Measurements from ENCODE around the gene DNAJB6. TPM values are rescaled to one million over a fixed set of nuclear protein-coding genes. Genes with fewer than 3 reads are reported as not detected.

Gene DNAJB6
- total and polyA plus RNA-seq, 7 experiments from 2014 or later: 79.8 to 219 (median 114) TPM

GRCh38 chr7:157380416-157380815 lies 43.6 kb downstream of the DNAJB6 start:
- no peaks in the 10 kb centered on the region for H3K9me3 ChIP-seq (ENCODE audit: control insufficient read depth in 2 of 3, low read length in 3 of 3)
- ChIA-PET CTCF (no interaction called here), POLR2A (no interaction called here)
- no peak for ATAC-seq
- no peak overlapping the region for H3K4me3 ChIP-seq (ENCODE audit: low read length)
- H3K27me3 Mint-ChIP-seq: no peaks in the 10 kb centered on the region
- no peak for DNase-seq
- no peaks in the 10 kb centered on the region for H3K9me3 Mint-ChIP-seq
- no peak overlapping the region for H3K27ac ChIP-seq (ENCODE audit: low read depth, low read length)
- H3K36me3 ChIP-seq (ENCODE audit: control insufficient read depth in 2 of 3, insufficient read depth in 3 of 3, low read length in 3 of 3): peaks cover 0 to 61% (median 25%) of the 10 kb centered on the region in 3 experiments
- H3K27ac Mint-ChIP-seq: peak overlapping the region in 5 of 9 donors; percentile 12 to 85 (median 52)
- H3K27me3 ChIP-seq (ENCODE audit: control insufficient read depth in 2 of 2, insufficient read depth in 2 of 2, low read length in 2 of 2): no peaks in the 10 kb centered on the region
- peaks cover 4 to 46% (median 4%) of the 10 kb centered on the region in 5 donors for H3K36me3 Mint-ChIP-seq
- intact Hi-C loops (cut with micrococcal nuclease): no loop called here
- H3K4me1 ChIP-seq (ENCODE audit: control insufficient read depth in 2 of 2, insufficient read depth in 2 of 2, low read length in 2 of 2): peaks cover 0 to 12% of the 10 kb centered on the region in 2 donors
- no peak overlapping the region for H3K4me3 Mint-ChIP-seq
- peaks cover 21 to 50% (median 45%) of the 10 kb centered on the region in 7 donors for H3K4me1 Mint-ChIP-seq

- peaks cover 0 to 52% (median 25%) of the 10 kb centered on the region in 3 experiments for H3K36me3 ChIP-seq (ENCODE audit: control insufficient read depth in 2 of 3, insufficient read depth in 3 of 3, low read length in 3 of 3)
- ChIA-PET POLR2A (no interaction called here), CTCF (interaction anchor here (0.5 kb wide), 1 partner anchor 611 kb away, joined by 6 read pairs; no protein-coding TSS in a partner anchor)
- H3K27ac ChIP-seq (ENCODE audit: low read depth, low read length): no peak overlapping the region
- H3K4me3 ChIP-seq (ENCODE audit: low read length): no peak overlapping the region
- peaks cover 4 to 50% (median 9%) of the 10 kb centered on the region in 5 donors for H3K36me3 Mint-ChIP-seq
- no peak overlapping the region for H3K4me3 Mint-ChIP-seq
- intact Hi-C loops (cut with micrococcal nuclease): no loop called here
- peaks cover 13 to 39% (median 31%) of the 10 kb centered on the region in 7 donors for H3K4me1 Mint-ChIP-seq
- no peaks in the 10 kb centered on the region for H3K27me3 ChIP-seq (ENCODE audit: control insufficient read depth in 2 of 2, insufficient read depth in 2 of 2, low read length in 2 of 2)
- ATAC-seq (no peak), DNase-seq (no peak)
- no peaks in the 10 kb centered on the region for H3K27me3 Mint-ChIP-seq
- no peaks in the 10 kb centered on the region for H3K9me3 Mint-ChIP-seq
- H3K27ac Mint-ChIP-seq: no peak overlapping the region
- H3K9me3 ChIP-seq (ENCODE audit: control insufficient read depth in 2 of 3, low read length in 3 of 3): no peaks in the 10 kb centered on the region
- peaks cover 4% of the 10 kb centered on the region in 2 donors for H3K4me1 ChIP-seq (ENCODE audit: control insufficient read depth in 2 of 2, insufficient read depth in 2 of 2, low read length in 2 of 2)
These were observed 47.1 kb downstream of the DNAJB6 start for GRCh38 chr7:157383868-157384267.

- no peak for ATAC-seq
- H3K4me1 ChIP-seq (ENCODE audit: control insufficient read depth in 2 of 2, insufficient read depth in 2 of 2, low read length in 2 of 2): peaks cover 4 to 7% of the 10 kb centered on the region in 2 donors
- DNase-seq: no peak
- H3K27ac ChIP-seq (ENCODE audit: low read depth, low read length): no peak overlapping the region
- no peaks in the 10 kb centered on the region for H3K9me3 ChIP-seq (ENCODE audit: control insufficient read depth in 2 of 3, low read length in 3 of 3)
- Mint-ChIP-seq H3K9me3 (no peaks in the 10 kb centered on the region), H3K4me3 (no peak overlapping the region), H3K36me3 (peaks cover 4 to 50% (median 9%) of the 10 kb centered on the region in 5 donors), H3K27me3 (no peaks in the 10 kb centered on the region), H3K27ac (no peak overlapping the region), H3K4me1 (peaks cover 17 to 39% (median 31%) of the 10 kb centered on the region in 7 donors)
- ChIA-PET POLR2A (no interaction called here), CTCF (no interaction called here)
- intact Hi-C loops (cut with micrococcal nuclease): no loop called here
- H3K4me3 ChIP-seq (ENCODE audit: low read length): no peak overlapping the region
- H3K27me3 ChIP-seq (ENCODE audit: control insufficient read depth in 2 of 2, insufficient read depth in 2 of 2, low read length in 2 of 2): no peaks in the 10 kb centered on the region
- peaks cover 0 to 52% (median 25%) of the 10 kb centered on the region in 3 experiments for H3K36me3 ChIP-seq (ENCODE audit: control insufficient read depth in 2 of 3, insufficient read depth in 3 of 3, low read length in 3 of 3)
These were observed 47.5 kb downstream of the DNAJB6 start for GRCh38 chr7:157384301-157384700.

DNA sequence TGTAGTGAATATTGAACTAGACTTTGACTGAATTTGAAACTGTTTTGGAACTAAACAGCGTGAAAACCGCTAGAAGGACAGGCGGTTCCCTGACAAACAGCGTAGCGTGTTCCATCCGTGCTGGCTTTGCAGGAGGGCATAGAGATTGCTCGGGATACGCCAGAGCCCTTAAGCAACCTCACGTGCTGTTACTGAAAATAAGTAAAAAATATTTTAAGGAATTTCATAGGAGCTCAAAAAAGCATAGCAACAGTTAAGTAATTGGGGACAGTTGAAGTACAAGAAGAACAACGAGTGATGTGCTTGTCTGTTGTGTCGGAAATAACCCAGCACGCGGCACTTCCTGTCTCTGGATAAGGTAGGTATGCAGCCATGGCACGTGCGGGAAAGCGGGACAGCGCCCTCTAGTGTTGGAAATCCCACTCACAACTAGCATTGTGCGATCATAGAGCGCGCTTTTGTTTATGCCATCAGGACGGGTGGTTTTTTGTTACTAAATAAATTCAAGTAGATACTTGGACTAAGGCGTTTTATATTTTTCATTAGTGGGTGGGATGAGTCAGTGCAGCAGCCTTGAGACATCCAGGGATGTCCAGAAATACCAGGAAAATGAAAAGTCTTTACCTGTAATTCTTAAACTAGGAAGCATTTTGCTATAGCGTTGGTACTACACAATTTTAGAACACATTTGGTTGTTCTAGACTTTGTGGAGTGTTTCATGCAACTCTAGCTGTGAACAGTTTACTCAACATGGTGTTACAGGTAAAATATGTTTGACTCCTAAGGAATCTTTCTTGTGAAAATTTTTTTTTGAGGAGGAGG lies 50.4 kb downstream of the DNAJB6 start:
- Histone ChIP-seq H3K36me3 (ENCODE audit: control insufficient read depth in 2 of 3, insufficient read depth in 3 of 3, low read length in 3 of 3) (peaks cover 0 to 40% (median 25%) of the 10 kb centered on the region in 3 experiments), H3K4me1 (ENCODE audit: control insufficient read depth in 2 of 2, insufficient read depth in 2 of 2, low read length in 2 of 2) (peaks cover 17 to 20% of the 10 kb centered on the region in 2 donors), H3K4me3 (ENCODE audit: low read length) (no peak overlapping the region), H3K9me3 (ENCODE audit: control insufficient read depth in 2 of 3, low read length in 3 of 3) (no peaks in the 10 kb centered on the region), H3K27ac (ENCODE audit: low read depth, low read length) (peak overlapping the region; percentile 64), H3K27me3 (ENCODE audit: control insufficient read depth in 2 of 2, insufficient read depth in 2 of 2, low read length in 2 of 2) (no peaks in the 10 kb centered on the region)
- POLR2A ChIA-PET: interaction anchor here (0.9 kb wide), 1 partner anchor 49 kb away, joined by 5 read pairs; no protein-coding TSS in a partner anchor
- Mint-ChIP-seq H3K27me3 (no peaks in the 10 kb centered on the region), H3K27ac (peak overlapping the region; percentile 48 to 87 (median 72)), H3K4me3 (peak overlapping the region in 7 of 10 donors; percentile 5 to 56 (median 21)), H3K9me3 (no peaks in the 10 kb centered on the region), H3K36me3 (peaks cover 4 to 49% (median 12%) of the 10 kb centered on the region in 5 donors), H3K4me1 (peaks cover 26 to 52% (median 39%) of the 10 kb centered on the region in 7 donors)
- peak; percentile 96 for ATAC-seq
- CTCF ChIA-PET: interaction anchor here (0.6 to 1.3 kb wide), 5 partner anchors 8 to 1443 kb away, joined by 3 to 9 read pairs (median 4); no protein-coding TSS in a partner anchor
- DNase-seq: peak; percentile 67 to 90 (median 87)
- intact Hi-C loops (cut with micrococcal nuclease): loop anchor here (1.0 to 5.0 kb wide), 10 partner anchors 46 to 488 kb away; partner anchors contain the start of genes DNAJB6 (in 1 of the 2) and NOM1 (in 1 of the 2)

DNA sequence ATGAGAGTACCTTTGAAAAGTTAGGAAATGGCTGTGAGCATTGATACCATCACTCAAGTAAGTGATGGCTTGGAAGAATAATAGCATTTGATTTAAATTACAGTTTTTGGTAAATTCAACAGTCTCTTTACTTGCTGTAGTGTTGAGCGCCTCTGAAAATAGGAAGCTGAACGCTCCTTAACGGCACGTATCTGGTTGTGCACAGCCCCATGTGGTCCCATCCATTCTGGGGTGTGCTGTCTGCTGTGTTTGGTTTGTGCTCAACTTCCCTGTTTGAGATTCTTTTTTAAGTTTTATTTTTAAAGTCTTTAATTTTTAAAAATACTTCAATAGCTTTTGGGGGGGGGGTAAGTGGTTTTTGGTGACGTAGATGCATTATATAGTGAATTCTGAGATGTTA lies 51.5 kb downstream of the DNAJB6 start:
- peaks cover 26 to 56% (median 44%) of the 10 kb centered on the region in 7 donors for H3K4me1 Mint-ChIP-seq
- H3K27ac Mint-ChIP-seq: no peak overlapping the region
- no peaks in the 10 kb centered on the region for H3K9me3 ChIP-seq (ENCODE audit: control insufficient read depth in 2 of 3, low read length in 3 of 3)
- no peaks in the 10 kb centered on the region for H3K27me3 Mint-ChIP-seq
- peaks cover 0 to 29% (median 18%) of the 10 kb centered on the region in 3 experiments for H3K36me3 ChIP-seq (ENCODE audit: control insufficient read depth in 2 of 3, insufficient read depth in 3 of 3, low read length in 3 of 3)
- ChIA-PET POLR2A (interaction anchor here (0.5 to 1.6 kb wide), 3 partner anchors 11 to 51 kb away, joined by 3 read pairs; no protein-coding TSS in a partner anchor), CTCF (interaction anchor here (0.6 to 1.2 kb wide), 4 partner anchors 50 to 416 kb away, joined by 3 to 4 read pairs (median 3); no protein-coding TSS in a partner anchor)
- DNase-seq: no peak
- H3K27me3 ChIP-seq (ENCODE audit: control insufficient read depth in 2 of 2, insufficient read depth in 2 of 2, low read length in 2 of 2): no peaks in the 10 kb centered on the region
- no peaks in the 10 kb centered on the region for H3K9me3 Mint-ChIP-seq
- intact Hi-C loops (cut with micrococcal nuclease): loop anchor here in 1 of 2 donors (5.0 kb wide), 1 partner anchor 136 kb away; no protein-coding TSS in a partner anchor
- peaks cover 17 to 20% of the 10 kb centered on the region in 2 donors for H3K4me1 ChIP-seq (ENCODE audit: control insufficient read depth in 2 of 2, insufficient read depth in 2 of 2, low read length in 2 of 2)
- no peak overlapping the region for H3K4me3 Mint-ChIP-seq
- peaks cover 4 to 46% (median 10%) of the 10 kb centered on the region in 5 donors for H3K36me3 Mint-ChIP-seq
- no peak overlapping the region for H3K4me3 ChIP-seq (ENCODE audit: low read length)
- H3K27ac ChIP-seq (ENCODE audit: low read depth, low read length): no peak overlapping the region
- ATAC-seq: no peak

DNA sequence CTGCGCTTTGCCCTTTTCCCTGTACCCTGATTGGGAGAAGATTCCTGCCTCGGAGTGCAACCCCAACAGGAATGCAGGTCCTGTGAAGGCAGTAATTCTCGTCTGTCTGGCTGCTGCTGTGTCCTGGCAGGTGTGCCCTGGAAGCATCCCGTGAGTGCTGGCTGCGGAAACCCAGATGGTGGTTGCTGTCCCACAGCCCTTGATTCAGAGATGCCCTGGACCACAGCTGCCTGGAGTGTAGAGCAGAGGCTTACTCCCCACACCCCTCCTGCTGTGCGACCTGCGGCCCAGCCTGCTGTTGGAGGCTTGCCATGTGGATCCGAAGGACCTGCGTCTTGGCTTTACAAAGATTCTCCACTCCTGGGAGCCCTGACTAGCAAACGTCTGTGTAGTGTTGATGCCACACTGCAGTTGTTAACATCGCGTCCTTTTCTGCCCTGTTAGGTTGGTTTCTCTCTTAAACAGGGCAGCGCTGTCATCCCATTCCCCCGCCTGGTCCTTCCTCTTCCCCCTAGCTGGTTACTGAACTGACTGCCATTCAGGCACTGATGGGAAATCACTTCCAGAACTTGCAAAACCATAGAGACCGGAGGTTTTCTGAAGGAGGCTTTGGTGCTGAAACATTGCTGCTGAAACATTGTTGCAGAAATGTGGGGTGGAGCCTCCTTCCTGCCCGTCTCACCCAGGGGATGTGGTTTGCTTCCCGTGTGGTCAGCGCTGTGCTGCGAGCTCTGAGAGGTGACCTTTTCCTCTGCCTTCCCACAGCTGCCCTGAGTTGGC lies 53.3 kb downstream of the DNAJB6 start:
- CTCF ChIA-PET: no interaction called here
- Mint-ChIP-seq H3K9me3 (no peaks in the 10 kb centered on the region), H3K4me1 (peaks cover 26 to 60% (median 44%) of the 10 kb centered on the region in 7 donors), H3K36me3 (peaks cover 0 to 33% (median 7%) of the 10 kb centered on the region in 5 donors), H3K27me3 (no peaks in the 10 kb centered on the region), H3K27ac (peak overlapping the region; percentile 29 to 92 (median 77)), H3K4me3 (peak overlapping the region; percentile 32 to 85 (median 75))
- Histone ChIP-seq H3K4me1 (ENCODE audit: control insufficient read depth in 2 of 2, insufficient read depth in 2 of 2, low read length in 2 of 2) (peaks cover 17 to 20% of the 10 kb centered on the region in 2 donors), H3K9me3 (ENCODE audit: control insufficient read depth in 2 of 3, low read length in 3 of 3) (no peaks in the 10 kb centered on the region), H3K27ac (ENCODE audit: low read depth, low read length) (no peak overlapping the region), H3K36me3 (ENCODE audit: control insufficient read depth in 2 of 3, insufficient read depth in 3 of 3, low read length in 3 of 3) (peaks cover 0 to 11% (median 3%) of the 10 kb centered on the region in 3 experiments), H3K27me3 (ENCODE audit: control insufficient read depth in 2 of 2, insufficient read depth in 2 of 2, low read length in 2 of 2) (no peaks in the 10 kb centered on the region), H3K4me3 (ENCODE audit: low read length) (no peak overlapping the region)
- peak; percentile 54 for ATAC-seq
- intact Hi-C loops (cut with micrococcal nuclease): loop anchor here in 1 of 2 donors (5.0 kb wide), 1 partner anchor 138 kb away; no protein-coding TSS in a partner anchor
- peak in 1 of 9 donors; percentile 18 for DNase-seq
- POLR2A ChIA-PET: interaction anchor here (1.0 to 1.9 kb wide), 3 partner anchors 14 to 52 kb away, joined by 3 to 4 read pairs (median 3); no protein-coding TSS in a partner anchor

All from naive thymus-derived CD4-positive, alpha-beta T cell (primary cell).